GM18873 (cell line): ENCODE data around the gene CLUH.
"Not testable (repeated sequence)": the region's sequence is repeated elsewhere in the genome, so short reads cannot be mapped to it uniquely, and the experiment has no call there.

Experiments
- ATAC-seq: cut with Tn5 transposase; IDR thresholded peaks from one replicate; pipeline ENCODE4 v1.9.1; 2021; ENCODE audit warnings: mild to moderate bottlenecking, moderate library complexity, moderate number of reproducible peaks; ENCODE audit not compliant: unreplicated experiment, low FRiP score

The CLUH gene

GRCh38 chr17:2701996-2702741 is 9.4 kb downstream of the CLUH start:
- ATAC-seq, result no peak

- ATAC-seq, result no peak
These were observed 10.2 kb downstream of the CLUH start for GRCh38 chr17:2701161-2701995.

- no peak for ATAC-seq
These were observed 10.9 kb downstream of the CLUH start for GRCh38 chr17:2700491-2701141.

- no peak for ATAC-seq
These were observed 11.5 kb downstream of the CLUH start for GRCh38 chr17:2700030-2700490.

- not testable (repeated sequence) for ATAC-seq
These were observed 12.3 kb downstream of the CLUH start for GRCh38 chr17:2699216-2699805.

- ATAC-seq, result no peak
These were observed 13.9 kb downstream of the CLUH start for GRCh38 chr17:2697611-2698162.

- ATAC-seq, result no peak
These were observed 15.4 kb downstream of the CLUH start for GRCh38 chr17:2695961-2696760.

- no peak for ATAC-seq
These were observed 16.2 kb downstream of the CLUH start for GRCh38 chr17:2695243-2695960.

GRCh38 chr17:2694381-2695242 is 17.0 kb downstream of the CLUH start:
- no peak for ATAC-seq

- no peak for ATAC-seq
These were observed 17.8 kb downstream of the CLUH start for GRCh38 chr17:2693561-2694380.

- ATAC-seq, result no peak
These were observed 18.8 kb downstream of the CLUH start for GRCh38 chr17:2692781-2693135.

- no peak for ATAC-seq
These were observed 19.4 kb downstream of the CLUH start for GRCh38 chr17:2691965-2692780.

- ATAC-seq, result no peak
These were observed 20.3 kb downstream of the CLUH start for GRCh38 chr17:2691069-2691871.

- no peak for ATAC-seq
These were observed 21.1 kb downstream of the CLUH start for GRCh38 chr17:2690165-2691068.
